IMR-90 (cell line): Measurements from ENCODE around the gene NSD2.

ENCODE experiments used
- BHLHE40 ChIP-seq: fragments of 150-350 bp; IDR thresholded peaks from 2 replicates; pipeline ENCODE4 v1.6.1; 2016; ENCODE audit warnings: mild to moderate bottlenecking, low read depth, low read length
- POLR2A ChIP-seq: IDR thresholded peaks from 2 replicates; pipeline ENCODE4 v1.6.1; 2012; ENCODE audit warnings: mild to moderate bottlenecking, low read depth, low read length
- TF ChIP-seq, protein P1 (sequence below): conservative IDR thresholded peaks from 2 replicates; pipeline ENCODE4 v1.5.1; 2012; ENCODE audit warnings: mild to moderate bottlenecking, low read depth, low read length, improper control_type of control experiment

DNA sequence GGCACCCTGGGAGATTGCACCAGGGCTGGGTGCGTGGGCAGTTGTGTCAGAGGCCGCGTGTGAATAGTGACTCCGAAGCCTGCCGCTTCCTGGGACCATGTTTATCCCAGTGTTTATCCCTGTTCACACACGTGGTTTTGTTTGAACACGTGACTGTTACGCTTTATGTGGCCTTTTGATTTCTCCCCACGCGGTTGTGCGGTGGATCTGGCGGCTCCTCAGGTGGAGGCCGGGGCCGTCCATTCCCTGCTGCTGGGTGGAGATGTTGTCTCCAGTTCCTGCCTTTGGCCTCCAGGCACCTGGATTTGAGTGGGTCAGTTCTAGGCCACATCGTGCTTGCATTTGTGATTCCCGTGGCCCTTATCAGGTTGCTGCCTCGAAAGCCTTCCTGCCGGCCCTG lies 102.5 kb downstream of the NSD2 start:
- TF ChIP-seq, protein P1, sequence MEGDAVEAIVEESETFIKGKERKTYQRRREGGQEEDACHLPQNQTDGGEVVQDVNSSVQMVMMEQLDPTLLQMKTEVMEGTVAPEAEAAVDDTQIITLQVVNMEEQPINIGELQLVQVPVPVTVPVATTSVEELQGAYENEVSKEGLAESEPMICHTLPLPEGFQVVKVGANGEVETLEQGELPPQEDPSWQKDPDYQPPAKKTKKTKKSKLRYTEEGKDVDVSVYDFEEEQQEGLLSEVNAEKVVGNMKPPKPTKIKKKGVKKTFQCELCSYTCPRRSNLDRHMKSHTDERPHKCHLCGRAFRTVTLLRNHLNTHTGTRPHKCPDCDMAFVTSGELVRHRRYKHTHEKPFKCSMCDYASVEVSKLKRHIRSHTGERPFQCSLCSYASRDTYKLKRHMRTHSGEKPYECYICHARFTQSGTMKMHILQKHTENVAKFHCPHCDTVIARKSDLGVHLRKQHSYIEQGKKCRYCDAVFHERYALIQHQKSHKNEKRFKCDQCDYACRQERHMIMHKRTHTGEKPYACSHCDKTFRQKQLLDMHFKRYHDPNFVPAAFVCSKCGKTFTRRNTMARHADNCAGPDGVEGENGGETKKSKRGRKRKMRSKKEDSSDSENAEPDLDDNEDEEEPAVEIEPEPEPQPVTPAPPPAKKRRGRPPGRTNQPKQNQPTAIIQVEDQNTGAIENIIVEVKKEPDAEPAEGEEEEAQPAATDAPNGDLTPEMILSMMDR: no peak
- TF ChIP-seq POLR2A (no peak), BHLHE40 (no peak)
